Measurements from ENCODE around the gene FPGS.

- TF ChIP-seq CTCF (IDR thresholded peaks at IDR 0.05) (no peak), POLR2A (IDR thresholded peaks at IDR 0.05) (no peak), EP300 (IDR thresholded peaks at IDR 0.05) (no peak)
These were observed 49.1 kb upstream of the FPGS start for GRCh38 chr9:127753622-127754021.

Measured in ovary (tissue), 3 donors.